Pons (tissue), 1 donor: ENCODE results near the gene TELO2.
A peak's percentile ranks its signal among the peaks of the same experiment; 100 is the strongest.

Experiments used
- DNase-seq: peaks from one replicate; pipeline ENCODE4 v3.0.0-alpha.2; 2016; ENCODE audit warnings: low spot score

Gene TELO2

GRCh38 chr16:1536601-1537000 is 43.4 kb downstream of the TELO2 start:
- no peak for DNase-seq

- DNase-seq, result no peak
Measured at GRCh38 chr16:1537138-1537577, 44.0 kb downstream of the TELO2 start.

GRCh38 chr16:1537763-1538289 is 44.7 kb downstream of the TELO2 start:
- no peak for DNase-seq

GRCh38 chr16:1538804-1539520 is 45.8 kb downstream of the TELO2 start:
- DNase-seq, result no peak

GRCh38 chr16:1539720-1540555 is 46.8 kb downstream of the TELO2 start:
- no peak for DNase-seq

- DNase-seq, result no peak
Measured at GRCh38 chr16:1540556-1540855, 47.3 kb downstream of the TELO2 start.

- no peak for DNase-seq
Measured at GRCh38 chr16:1541293-1542165, 48.4 kb downstream of the TELO2 start.

- DNase-seq, result no peak
Measured at GRCh38 chr16:1542166-1542500, 49.0 kb downstream of the TELO2 start.

GRCh38 chr16:1542533-1542932 is 49.4 kb downstream of the TELO2 start:
- no peak for DNase-seq

- peak; percentile 61 for DNase-seq
Measured at GRCh38 chr16:1543085-1543896, 50.1 kb downstream of the TELO2 start.

GRCh38 chr16:1545044-1546040 is 52.2 kb downstream of the TELO2 start:
- peak; percentile 15 for DNase-seq

GRCh38 chr16:1546430-1546829 is 53.3 kb downstream of the TELO2 start:
- DNase-seq, result no peak

GRCh38 chr16:1548233-1548632 is 55.1 kb downstream of the TELO2 start:
- DNase-seq, result no peak

GRCh38 chr16:1548727-1549126 is 55.6 kb downstream of the TELO2 start:
- DNase-seq, result no peak

- no peak for DNase-seq
Measured at GRCh38 chr16:1550069-1550468, 56.9 kb downstream of the TELO2 start.

GRCh38 chr16:1550696-1551095 is 57.5 kb downstream of the TELO2 start:
- no peak for DNase-seq

- no peak for DNase-seq
Measured at GRCh38 chr16:1551166-1551565, 58.0 kb downstream of the TELO2 start.

GRCh38 chr16:1552129-1552528 is 59.0 kb downstream of the TELO2 start:
- DNase-seq, result no peak

GRCh38 chr16:1553946-1554825 is 61.0 kb downstream of the TELO2 start:
- no peak for DNase-seq
